CD8-positive, alpha-beta memory T cell (primary cell): Measurements from ENCODE around the gene PDE2A. TPM values are rescaled to one million over a fixed set of nuclear protein-coding genes. Genes with fewer than 3 reads are reported as not detected.

Experiments
- CTCF ChIA-PET: fragments of 350-600 bp; sonication (Branson Sonifier 250); formaldehyde crosslinking; loops from one replicate; lab custom pipeline; 2021; ENCODE audit warnings: antibody characterized with exemption; lab: Charles Lee
- POLR2A ChIA-PET: fragments of 350-600 bp; sonication (Branson Sonifier 250); formaldehyde crosslinking; loops from one replicate; lab custom pipeline; 2021; ENCODE audit warnings: antibody characterized with exemption; lab: Charles Lee
- DNase-seq, 5 donors: peaks; one replicate each; pipeline versions ENCODE4 v3.0.0 to v3.0.0-alpha.2; 2020 to 2022; ENCODE audit warnings: mixed read lengths in 1 of 5
- H3K27ac ChIP-seq: one replicate; pipeline ENCODE4 v1.7.0; 2013; ENCODE audit warnings: low read depth, mild to moderate bottlenecking, low read length, moderate library complexity
- H3K27me3 ChIP-seq: 2 replicates; pipeline ENCODE4 v1.7.0; 2013; ENCODE audit warnings: low read length, mild to moderate bottlenecking; ENCODE audit not compliant: insufficient read depth, poor library complexity, severe bottlenecking
- H3K36me3 ChIP-seq: 2 replicates; pipeline ENCODE4 v1.7.0; 2013; ENCODE audit warnings: mild to moderate bottlenecking, low read length, moderate library complexity; ENCODE audit not compliant: insufficient read depth
- H3K4me1 ChIP-seq: 2 replicates; pipeline ENCODE4 v1.7.0; 2013; ENCODE audit warnings: mild to moderate bottlenecking, low read length, moderate library complexity; ENCODE audit not compliant: insufficient read depth
- H3K4me3 ChIP-seq: 2 replicates; pipeline ENCODE4 v1.7.0; 2013; ENCODE audit warnings: mild to moderate bottlenecking, low read length
- H3K9me3 ChIP-seq: 2 replicates; pipeline ENCODE4 v1.7.0; 2013; ENCODE audit warnings: mild to moderate bottlenecking, low read length
- H3K27ac Mint-ChIP-seq, 8 donors: one replicate each; pipeline ENCODE4 v1.8.0; 2020 to 2021; ENCODE audit warnings: mixed read lengths in 8 of 8, mild to moderate bottlenecking in 6 of 8, inconsistent platforms in 3 of 8, moderate library complexity in 3 of 8
- H3K27me3 Mint-ChIP-seq, 2 donors: one replicate each; pipeline ENCODE4 v1.8.0; 2020 to 2021; ENCODE audit warnings: mixed read lengths in 2 of 2, mild to moderate bottlenecking in 1 of 2, moderate library complexity in 1 of 2
- H3K36me3 Mint-ChIP-seq, 3 donors: one replicate each; pipeline ENCODE4 v1.8.0; 2020 to 2021; ENCODE audit warnings: mixed read lengths in 3 of 3, inconsistent platforms in 1 of 3, mild to moderate bottlenecking in 1 of 3
- H3K4me1 Mint-ChIP-seq, 3 donors: one replicate each; pipeline ENCODE4 v1.8.0; 2020 to 2021; ENCODE audit warnings: mixed read lengths in 3 of 3, inconsistent platforms in 1 of 3, mild to moderate bottlenecking in 1 of 3
- H3K4me3 Mint-ChIP-seq, 7 donors: one replicate each; pipeline ENCODE4 v1.8.0; 2020 to 2021; ENCODE audit warnings: mixed read lengths in 7 of 7, mild to moderate bottlenecking in 6 of 7, moderate library complexity in 4 of 7, inconsistent platforms in 2 of 7
- H3K9me3 Mint-ChIP-seq, 5 donors: one replicate each; pipeline ENCODE4 v1.8.0; 2020 to 2022; ENCODE audit warnings: mixed read lengths in 5 of 5, mild to moderate bottlenecking in 3 of 5, moderate library complexity in 2 of 5, inconsistent platforms in 1 of 5
- polyA plus RNA-seq: library from polyadenylated mRNA; unstranded; fragments of 300-500 nt; fragmentation: Illumina TruSeq; gene quantifications from one replicate; pipeline ENCODE4 v1.2.3, GENCODE V29; 2021
- total RNA-seq, 2 experiments: library from RNA; stranded (reverse); gene quantifications; one replicate each; pipeline ENCODE4 v1.2.3, GENCODE V29; 2021

PDE2A gene
- total and polyA plus RNA-seq, 3 experiments from 2014 or later = 0.08 to 0.66 (median 0.55) TPM

DNA sequence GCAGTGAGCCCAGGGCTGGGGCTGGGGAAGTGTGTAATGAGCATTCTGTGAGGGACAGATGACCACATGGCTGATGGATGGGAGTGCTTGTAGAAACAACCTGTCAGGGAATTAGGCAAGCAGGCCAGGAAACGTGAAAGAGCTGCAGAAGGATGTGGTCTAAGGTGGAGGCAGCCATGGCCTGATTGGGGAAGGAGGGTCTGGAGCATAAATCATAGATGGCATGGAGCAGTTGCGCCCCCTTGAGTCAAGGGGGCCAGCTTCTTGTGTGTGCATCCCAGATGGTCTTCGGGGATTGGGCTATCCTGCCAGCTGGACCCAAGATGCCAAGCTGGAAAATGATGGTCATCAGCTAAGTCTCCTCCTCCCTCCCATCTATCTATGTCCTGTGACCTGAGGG, 120.5 kb downstream of the PDE2A start:
- no peak overlapping the region for H3K27ac ChIP-seq
- ChIA-PET POLR2A (no interaction called here), CTCF (interaction anchor here (1.0 to 3.0 kb wide), 3 partner anchors 75 to 129 kb away, joined by 3 to 22 read pairs (median 3); no protein-coding TSS in a partner anchor)
- Mint-ChIP-seq H3K9me3 (no peaks in the 10 kb centered on the region), H3K4me1 (peaks cover 10 to 20% (median 16%) of the 10 kb centered on the region in 3 donors), H3K27me3 (peaks cover 5 to 14% of the 10 kb centered on the region in 2 donors), H3K4me3 (peak overlapping the region in 1 of 7 donors; percentile 24), H3K27ac (peak overlapping the region in 1 of 8 donors; percentile 37), H3K36me3 (no peaks in the 10 kb centered on the region)
- no peaks in the 10 kb centered on the region for H3K27me3 ChIP-seq
- no peaks in the 10 kb centered on the region for H3K9me3 ChIP-seq
- no peaks in the 10 kb centered on the region for H3K4me1 ChIP-seq
- DNase-seq = peak in 3 of 5 donors; percentile 17 to 32 (median 31)
- H3K4me3 ChIP-seq = no peak overlapping the region
- H3K36me3 ChIP-seq = no peaks in the 10 kb centered on the region

DNA sequence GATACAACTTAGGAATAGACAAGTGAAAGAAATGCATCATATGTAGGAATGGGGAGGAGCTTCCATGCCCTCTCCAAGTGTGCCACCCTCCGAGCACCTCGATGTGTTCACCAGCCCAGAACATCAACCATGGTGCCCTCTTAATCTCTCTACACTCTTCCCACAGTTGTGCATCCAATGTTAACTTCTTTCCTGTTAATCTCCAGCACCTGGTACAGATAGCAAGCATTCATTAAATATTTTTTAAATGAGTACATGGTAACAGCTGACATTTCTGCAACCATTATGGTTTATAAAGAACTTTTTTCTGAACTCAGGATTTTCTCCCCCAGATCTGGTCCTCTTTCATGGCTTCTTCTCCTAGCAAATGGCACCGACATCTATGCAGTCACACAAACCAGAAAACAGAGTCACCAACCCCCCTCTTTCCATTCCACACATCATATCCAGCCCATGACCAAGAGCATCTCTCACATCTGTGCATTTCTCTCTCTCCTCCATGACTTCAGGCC, 121.8 kb downstream of the PDE2A start:
- Mint-ChIP-seq H3K27ac (peak overlapping the region in 1 of 8 donors; percentile 59), H3K4me3 (no peak overlapping the region), H3K27me3 (peaks cover 5 to 14% of the 10 kb centered on the region in 2 donors), H3K9me3 (no peaks in the 10 kb centered on the region), H3K4me1 (peaks cover 10 to 16% (median 15%) of the 10 kb centered on the region in 3 donors), H3K36me3 (no peaks in the 10 kb centered on the region)
- H3K4me3 ChIP-seq = no peak overlapping the region
- ChIA-PET CTCF (interaction anchor here (3.0 kb wide), 1 partner anchor 82 kb away, joined by 22 read pairs; no protein-coding TSS in a partner anchor), POLR2A (no interaction called here)
- no peaks in the 10 kb centered on the region for H3K4me1 ChIP-seq
- H3K27ac ChIP-seq = no peak overlapping the region
- H3K27me3 ChIP-seq = no peaks in the 10 kb centered on the region
- no peak for DNase-seq
- H3K36me3 ChIP-seq = no peaks in the 10 kb centered on the region
- no peaks in the 10 kb centered on the region for H3K9me3 ChIP-seq

DNA sequence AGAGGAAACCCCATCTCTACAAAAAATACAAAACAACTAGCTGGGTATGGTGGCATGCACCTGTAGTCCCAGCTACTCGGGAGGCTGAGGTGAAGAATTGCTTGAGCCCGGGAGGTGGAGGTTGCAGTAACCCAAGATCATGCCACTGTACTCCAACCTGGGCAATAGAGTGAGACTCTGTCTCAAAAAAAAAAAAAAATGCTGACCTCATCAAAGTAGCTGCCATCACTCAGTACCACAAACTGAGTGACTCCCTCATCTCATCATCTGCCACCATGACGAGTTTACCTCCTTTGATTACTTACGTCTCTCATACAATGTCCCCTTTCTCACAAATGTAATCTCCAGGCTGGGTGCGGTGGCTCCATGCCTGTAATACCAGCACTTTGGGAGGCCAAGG, 122.7 kb downstream of the PDE2A start:
- POLR2A ChIA-PET = no interaction called here
- Histone ChIP-seq H3K9me3 (no peaks in the 10 kb centered on the region), H3K27ac (no peak overlapping the region), H3K4me3 (no peak overlapping the region), H3K27me3 (no peaks in the 10 kb centered on the region), H3K4me1 (no peaks in the 10 kb centered on the region), H3K36me3 (no peaks in the 10 kb centered on the region)
- Mint-ChIP-seq H3K4me3 (no peak overlapping the region), H3K9me3 (no peaks in the 10 kb centered on the region), H3K27ac (no peak overlapping the region), H3K27me3 (peaks cover 5 to 10% of the 10 kb centered on the region in 2 donors), H3K4me1 (peaks cover 10 to 16% (median 15%) of the 10 kb centered on the region in 3 donors), H3K36me3 (no peaks in the 10 kb centered on the region)
- DNase-seq = no peak
- CTCF ChIA-PET = no interaction called here

DNA sequence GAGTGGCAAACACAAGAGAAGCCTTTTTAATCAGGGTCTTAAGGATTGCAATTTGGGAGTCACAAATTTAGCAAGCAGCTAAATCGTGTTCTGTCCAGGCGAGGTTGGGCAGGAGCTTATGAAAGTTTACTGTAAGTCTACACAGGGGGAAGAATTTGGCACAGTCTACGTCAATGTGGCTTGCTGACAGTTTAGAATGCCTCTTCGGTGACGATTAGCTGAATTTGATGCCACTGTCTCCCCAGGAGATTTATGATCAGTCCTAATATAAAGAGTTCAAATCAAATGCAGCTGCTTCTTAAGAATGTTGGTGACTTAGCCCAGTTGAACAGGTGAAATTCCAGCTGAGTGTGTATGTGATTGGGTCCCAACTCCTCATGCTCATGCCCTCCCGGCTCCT, 125.8 kb downstream of the PDE2A start:
- Mint-ChIP-seq H3K9me3 (no peaks in the 10 kb centered on the region), H3K4me3 (no peak overlapping the region), H3K4me1 (peaks cover 3 to 5% (median 4%) of the 10 kb centered on the region in 3 donors), H3K36me3 (no peaks in the 10 kb centered on the region), H3K27ac (peak overlapping the region in 1 of 8 donors; percentile 14), H3K27me3 (no peaks in the 10 kb centered on the region)
- POLR2A ChIA-PET = no interaction called here
- Histone ChIP-seq H3K27me3 (no peaks in the 10 kb centered on the region), H3K36me3 (no peaks in the 10 kb centered on the region), H3K27ac (no peak overlapping the region), H3K4me1 (no peaks in the 10 kb centered on the region), H3K9me3 (no peaks in the 10 kb centered on the region), H3K4me3 (no peak overlapping the region)
- no peak for DNase-seq
- CTCF ChIA-PET = interaction anchor here (1.6 to 1.9 kb wide), 2 partner anchors 12 to 77 kb away, joined by 5 to 7 read pairs; no protein-coding TSS in a partner anchor

DNA sequence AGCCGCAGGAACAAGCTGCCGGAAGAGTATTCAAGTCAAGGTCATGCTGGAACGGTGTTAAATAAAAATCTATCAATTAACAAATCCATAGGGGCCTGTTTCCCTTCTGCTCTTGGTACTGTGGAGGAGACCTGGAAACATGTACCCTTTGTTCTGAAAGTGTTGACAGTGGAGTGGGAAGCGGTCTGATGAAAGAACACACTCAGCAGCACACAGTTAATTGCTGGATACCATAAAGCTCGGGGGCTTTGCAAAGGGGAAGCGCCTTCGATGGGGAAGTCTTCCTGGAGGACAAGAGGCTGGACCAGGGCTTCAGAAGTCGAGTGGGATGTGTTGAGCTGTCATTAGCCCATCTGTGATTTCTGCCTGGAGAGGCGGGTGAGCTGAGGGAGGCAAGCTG, 127.4 kb downstream of the PDE2A start:
- CTCF ChIA-PET = interaction anchor here (1.9 kb wide), 1 partner anchor 75 kb away, joined by 7 read pairs; no protein-coding TSS in a partner anchor
- Mint-ChIP-seq H3K9me3 (no peaks in the 10 kb centered on the region), H3K36me3 (no peaks in the 10 kb centered on the region), H3K4me3 (no peak overlapping the region), H3K4me1 (no peaks in the 10 kb centered on the region), H3K27ac (peak overlapping the region in 2 of 8 donors; percentile 20 to 48), H3K27me3 (peaks cover 0 to 3% of the 10 kb centered on the region in 2 donors)
- no peaks in the 10 kb centered on the region for H3K27me3 ChIP-seq
- no peaks in the 10 kb centered on the region for H3K9me3 ChIP-seq
- no peaks in the 10 kb centered on the region for H3K36me3 ChIP-seq
- no peak overlapping the region for H3K27ac ChIP-seq
- no peaks in the 10 kb centered on the region for H3K4me1 ChIP-seq
- no peak for DNase-seq
- POLR2A ChIA-PET = no interaction called here
- no peak overlapping the region for H3K4me3 ChIP-seq

DNA sequence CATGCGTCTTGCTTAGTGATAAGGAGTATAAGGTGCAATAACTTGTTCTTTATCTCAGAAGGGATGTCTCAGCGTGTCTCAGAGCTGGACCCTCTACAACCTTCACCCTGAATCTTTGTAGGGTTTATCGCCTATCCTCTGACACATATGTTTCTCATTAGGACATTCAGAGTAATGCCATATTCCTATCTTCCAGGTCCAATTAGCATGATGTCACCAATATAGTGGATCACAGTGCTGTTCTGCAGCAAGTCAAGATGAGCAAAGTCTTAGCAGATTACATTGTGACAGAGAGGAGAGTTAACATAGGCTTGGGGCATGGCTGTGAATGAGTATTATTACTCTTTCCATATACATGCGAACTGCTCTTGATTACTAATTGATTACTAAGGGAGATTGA, 129.6 kb downstream of the PDE2A start:
- H3K9me3 Mint-ChIP-seq = no peaks in the 10 kb centered on the region
- Histone ChIP-seq H3K27me3 (no peaks in the 10 kb centered on the region), H3K27ac (no peak overlapping the region), H3K9me3 (no peaks in the 10 kb centered on the region), H3K36me3 (no peaks in the 10 kb centered on the region), H3K4me3 (no peak overlapping the region), H3K4me1 (no peaks in the 10 kb centered on the region)
- ChIA-PET CTCF (interaction anchor here (1.0 kb wide), 1 partner anchor 66 kb away, joined by 3 read pairs; no protein-coding TSS in a partner anchor), POLR2A (no interaction called here)
- DNase-seq = no peak
- H3K4me1 Mint-ChIP-seq = no peaks in the 10 kb centered on the region
- no peak overlapping the region for H3K27ac Mint-ChIP-seq
- peaks cover 0 to 3% of the 10 kb centered on the region in 2 donors for H3K27me3 Mint-ChIP-seq
- no peak overlapping the region for H3K4me3 Mint-ChIP-seq
- H3K36me3 Mint-ChIP-seq = peaks cover 0 to 1% (median 0%) of the 10 kb centered on the region in 3 donors

DNA sequence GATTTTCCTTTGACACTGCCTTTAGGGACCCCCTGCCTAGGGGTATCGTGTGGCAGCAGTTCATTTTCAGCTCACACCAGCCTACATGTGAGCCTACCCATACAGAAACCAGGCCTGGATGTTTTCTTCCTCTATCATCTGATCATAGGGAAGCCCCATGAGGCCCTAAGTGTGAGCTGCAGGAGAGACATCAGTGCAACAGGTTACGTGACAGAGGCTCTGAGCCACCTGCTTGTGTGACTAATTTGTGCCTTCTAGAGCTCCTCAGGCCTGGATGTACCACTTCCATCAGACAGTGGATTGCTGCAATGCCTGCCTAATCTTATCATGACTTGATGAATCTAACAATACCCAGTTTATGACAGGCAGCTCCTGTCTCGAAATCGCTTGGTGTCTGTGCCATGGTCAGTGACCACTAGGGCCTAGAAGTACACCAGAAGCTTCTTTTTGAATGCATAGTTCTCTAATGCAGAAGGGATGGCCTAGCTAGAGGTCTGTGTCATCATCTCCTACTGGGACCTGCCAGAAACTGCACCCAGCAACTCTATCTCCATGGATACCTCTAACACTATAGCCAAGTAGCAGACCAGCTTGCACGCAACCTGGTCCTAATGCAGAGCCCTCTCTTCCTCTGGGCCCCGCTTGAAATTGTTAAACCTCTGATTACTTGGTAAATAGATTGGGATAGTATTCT, 130.2 kb downstream of the PDE2A start:
- CTCF ChIA-PET = interaction anchor here (1.0 kb wide), 1 partner anchor 65 kb away, joined by 3 read pairs; no protein-coding TSS in a partner anchor

More for the DNA sequence above, 130.2 kb downstream of the PDE2A start:
- Histone ChIP-seq H3K4me1 (no peaks in the 10 kb centered on the region), H3K9me3 (no peaks in the 10 kb centered on the region), H3K27ac (no peak overlapping the region), H3K4me3 (no peak overlapping the region), H3K27me3 (no peaks in the 10 kb centered on the region), H3K36me3 (no peaks in the 10 kb centered on the region)
- POLR2A ChIA-PET = no interaction called here
- H3K27ac Mint-ChIP-seq = no peak overlapping the region
- no peaks in the 10 kb centered on the region for H3K4me1 Mint-ChIP-seq
- H3K27me3 Mint-ChIP-seq = peaks cover 0 to 3% of the 10 kb centered on the region in 2 donors
- H3K36me3 Mint-ChIP-seq = peaks cover 0 to 1% (median 0%) of the 10 kb centered on the region in 3 donors
- no peak overlapping the region for H3K4me3 Mint-ChIP-seq
- no peaks in the 10 kb centered on the region for H3K9me3 Mint-ChIP-seq
- DNase-seq = no peak
